ENCODE data around the gene BLMH.

DNA sequence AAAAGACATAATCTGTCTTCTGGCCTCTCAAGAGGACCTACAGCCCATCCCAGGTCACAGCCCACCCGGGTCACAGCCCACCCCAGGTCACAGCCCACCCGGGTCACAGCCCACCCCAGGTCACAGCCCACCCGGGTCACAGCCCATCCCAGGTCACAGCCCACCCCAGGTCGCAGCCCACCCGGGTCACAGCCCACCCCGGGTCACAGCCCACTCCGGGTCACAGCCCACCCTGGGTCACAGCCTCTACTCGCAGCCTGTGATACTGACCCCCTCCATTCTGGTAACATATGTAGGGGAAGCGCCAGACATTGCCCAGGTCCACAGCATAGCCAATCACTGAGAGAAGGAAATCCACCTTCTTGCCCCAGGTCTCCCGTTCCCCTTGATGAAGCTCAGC, 70.4 kb downstream of the BLMH start:
- TF ChIP-seq HNF4A (conservative IDR thresholded peaks at IDR 0.05) (no peak), CTCF (IDR thresholded peaks at IDR 0.05; ENCODE audit: low read depth, low read length, missing input control) (no peak), FOXA1 (IDR thresholded peaks at IDR 0.05) (no peak), RAD21 (IDR thresholded peaks at IDR 0.05) (no peak), SP1 (IDR thresholded peaks at IDR 0.05) (no peak), JUND (IDR thresholded peaks at IDR 0.05) (no peak)
